OCI-LY1 (cell line): ENCODE data around the gene RAB7B.

Source experiments
- CTCF ChIP-seq: fragments of 200-600 bp; sonication (generic), shearing (Covaris generic); IDR thresholded peaks from 2 replicates; pipeline ENCODE4 v1.5.1; 2017; ENCODE audit warnings: mild to moderate bottlenecking, antibody characterized with exemption, low read length, moderate library complexity, mixed read lengths
- EZH2 ChIP-seq: fragments of 200-600 bp; sonication (generic), shearing (Covaris generic); IDR thresholded peaks from 2 replicates; pipeline ENCODE4 v1.8.0; 2017; ENCODE audit warnings: borderline replicate concordance, mixed run types, mild to moderate bottlenecking, antibody characterized with exemption, low read length, moderate library complexity, mixed read lengths

GRCh38 chr1:206002160-206002559 is 1.0 kb downstream of the RAB7B start:
- TF ChIP-seq CTCF (no peak), EZH2 (no peak)
